GM18909 (cell line): Measurements from ENCODE around the gene CCDC69.
"Not testable (repeated sequence)": the region's sequence is repeated elsewhere in the genome, so short reads cannot be mapped to it uniquely, and the experiment has no call there.

Experiments used
- ATAC-seq: cut with Tn5 transposase; IDR thresholded peaks from one replicate; pipeline ENCODE4 v1.9.1; 2021; ENCODE audit warnings: mild to moderate bottlenecking; ENCODE audit not compliant: unreplicated experiment, poor library complexity

Gene CCDC69

DNA sequence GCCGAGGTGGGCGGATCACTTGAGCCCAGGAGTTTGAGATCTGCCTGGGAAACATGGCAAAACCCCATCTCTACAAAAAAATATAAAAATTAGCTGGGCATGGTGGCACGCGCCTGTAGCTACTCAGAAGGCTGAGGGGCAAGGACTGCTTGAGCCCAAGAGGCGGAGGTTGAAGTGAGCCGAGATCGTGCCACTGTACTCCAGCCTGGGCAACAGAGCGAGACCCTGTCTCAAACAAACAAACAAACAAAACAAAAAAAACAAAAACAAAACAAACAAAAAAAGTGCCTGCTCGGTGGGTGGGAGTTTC, 26.6 kb downstream of the CCDC69 start:
- not testable (repeated sequence) for ATAC-seq

DNA sequence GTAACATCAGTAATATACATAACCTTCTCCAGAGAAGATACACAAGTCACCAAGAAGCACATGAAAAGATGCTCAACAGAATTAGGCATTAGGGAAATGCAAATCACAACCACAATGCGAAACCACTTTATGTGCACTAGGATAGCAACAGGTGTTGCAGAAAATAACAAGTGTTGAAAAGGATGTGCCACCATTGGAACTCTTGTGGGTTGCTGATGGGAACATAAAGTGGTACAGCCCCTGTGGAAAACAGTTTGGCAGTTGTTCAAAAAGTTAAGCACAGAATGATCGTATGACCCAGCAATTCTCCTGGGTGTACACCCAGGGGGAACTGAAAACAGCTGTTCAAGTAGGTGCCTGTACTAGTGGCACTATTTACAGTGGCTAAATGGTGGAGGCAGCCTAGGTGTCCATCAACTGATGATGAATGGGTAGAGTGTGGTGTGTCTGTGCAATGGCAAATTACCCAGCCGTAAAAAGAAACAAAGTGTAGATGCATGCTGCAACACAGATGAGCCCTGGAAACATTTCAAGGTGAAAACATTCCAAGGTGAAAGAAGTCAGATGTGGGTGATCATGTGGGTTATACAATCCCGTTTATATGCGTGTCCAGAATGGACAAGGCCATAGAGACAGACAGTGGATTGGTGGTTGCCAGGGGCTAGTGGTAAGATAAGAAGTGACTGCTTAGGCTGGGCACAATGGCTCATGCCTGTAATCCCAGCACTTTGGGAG, 27.2 kb downstream of the CCDC69 start:
- peak; percentile 95 for ATAC-seq

DNA sequence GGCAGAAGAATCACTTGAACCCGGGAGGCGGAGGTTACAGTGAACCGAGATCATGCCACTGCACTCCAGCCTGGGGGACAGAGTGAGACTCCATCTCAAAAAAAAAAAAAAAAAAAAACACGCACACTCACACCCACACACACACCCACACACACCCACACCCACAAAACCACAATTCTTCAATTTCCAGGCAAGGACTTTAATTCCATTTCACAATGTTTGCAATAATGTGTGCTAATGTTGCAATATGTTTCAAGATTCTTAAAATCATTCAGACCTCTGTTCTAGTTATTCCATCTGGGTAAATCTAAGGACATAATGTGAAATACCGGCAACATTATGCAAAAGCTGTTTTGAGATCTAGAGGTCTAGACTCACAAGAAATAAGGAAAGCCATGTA, 28.3 kb downstream of the CCDC69 start:
- no peak for ATAC-seq

GRCh38 chr5:151192626-151193025, 31.3 kb downstream of the CCDC69 start:
- no peak for ATAC-seq

DNA sequence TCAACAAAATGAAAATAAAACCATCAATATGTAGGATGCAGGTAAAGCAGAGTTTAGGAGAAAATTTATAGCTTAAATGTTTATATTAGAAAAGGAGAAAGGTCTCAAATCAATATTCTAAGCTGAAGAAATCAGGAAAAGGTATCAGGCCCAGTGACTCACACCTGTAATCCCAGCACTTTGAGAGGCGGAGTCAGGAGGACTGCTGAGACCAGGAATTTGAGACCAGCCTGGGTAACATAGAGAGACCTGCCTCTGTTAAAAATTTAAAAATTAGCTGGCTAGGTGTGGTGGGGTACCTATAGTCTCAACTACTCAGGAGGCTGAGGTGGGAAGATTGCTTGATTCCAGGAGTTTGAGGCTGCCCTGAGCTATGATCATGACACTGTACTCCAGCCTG, 32.2 kb downstream of the CCDC69 start:
- no peak for ATAC-seq

GRCh38 chr5:151189151-151189550, 34.7 kb downstream of the CCDC69 start:
- no peak for ATAC-seq

DNA sequence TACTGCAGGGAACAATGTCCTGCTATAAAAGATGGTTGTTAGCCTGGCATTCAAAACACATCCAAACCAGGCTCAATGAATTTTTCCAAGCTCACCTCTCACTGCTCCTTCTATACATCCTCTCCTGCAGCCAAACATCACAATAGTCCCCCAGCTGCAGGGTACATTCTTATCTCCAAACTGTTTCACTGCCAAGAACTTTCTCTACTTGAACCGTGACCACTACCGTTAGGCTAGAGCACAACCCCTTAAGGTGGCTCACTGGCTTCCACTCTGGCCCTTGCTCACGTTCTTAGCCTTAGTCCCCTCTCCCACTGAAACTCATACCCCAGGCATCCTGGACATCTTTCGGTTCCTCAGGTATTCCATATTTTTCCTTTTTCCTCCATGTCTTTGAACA, 37.4 kb downstream of the CCDC69 start:
- no peak for ATAC-seq

- ATAC-seq: no peak
Measured at GRCh38 chr5:151186052-151186451, 37.8 kb downstream of the CCDC69 start.

DNA sequence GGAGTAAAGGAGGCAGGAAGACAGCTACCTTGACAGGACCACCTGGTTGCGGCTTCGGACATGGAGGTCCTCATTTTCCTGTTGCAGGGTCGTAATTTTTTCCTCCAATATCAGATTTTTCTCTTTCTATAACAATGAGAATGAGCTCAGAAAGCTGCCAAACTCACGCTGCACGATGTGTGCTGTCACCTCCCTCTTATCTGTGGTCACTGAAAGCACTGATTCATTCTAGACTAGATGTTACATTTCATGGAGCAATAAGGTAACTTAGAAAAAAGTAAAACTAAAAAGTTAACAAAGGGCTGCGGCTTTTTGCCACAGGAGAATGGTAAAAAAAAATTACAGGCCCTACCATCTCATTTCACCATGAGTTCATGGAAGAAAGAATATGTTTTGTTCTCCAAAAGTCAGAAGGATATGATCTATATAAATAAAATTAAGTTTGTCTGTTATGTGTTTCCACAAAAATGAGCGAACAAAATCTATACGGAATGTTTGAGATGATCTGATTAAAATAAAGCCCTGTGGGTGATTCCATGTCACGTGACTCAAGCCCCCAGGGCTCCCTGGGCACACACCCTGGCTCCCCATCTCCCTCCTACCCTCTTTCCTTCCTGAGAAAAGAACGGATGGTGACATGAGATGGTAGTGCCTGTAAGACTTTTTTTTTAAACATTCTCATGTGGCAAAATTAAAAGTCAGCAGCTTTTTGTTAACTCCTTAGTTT, 39.4 kb downstream of the CCDC69 start:
- ATAC-seq: no peak

GRCh38 chr5:151183456-151184245, 40.2 kb downstream of the CCDC69 start:
- ATAC-seq: no peak

GRCh38 chr5:151182976-151183375, 40.9 kb downstream of the CCDC69 start:
- ATAC-seq: no peak

DNA sequence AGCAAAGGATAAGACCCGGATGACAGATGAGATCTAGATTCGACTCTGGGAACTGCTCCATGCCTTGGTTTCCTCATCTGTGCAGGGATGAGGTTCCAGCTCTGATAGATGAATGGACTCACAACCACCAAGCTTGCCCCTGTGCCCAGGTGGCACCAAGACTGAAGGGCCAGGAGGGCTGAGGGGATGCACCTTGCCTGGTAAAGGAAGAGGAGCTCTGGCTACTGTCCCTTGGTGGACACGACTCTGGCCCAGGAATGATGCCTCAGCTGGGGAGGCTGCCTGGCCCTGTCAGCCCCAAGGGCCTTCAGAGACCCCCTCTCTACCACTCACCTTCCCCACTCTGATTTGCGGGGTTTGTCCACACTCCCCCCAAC, 41.4 kb downstream of the CCDC69 start:
- no peak for ATAC-seq

DNA sequence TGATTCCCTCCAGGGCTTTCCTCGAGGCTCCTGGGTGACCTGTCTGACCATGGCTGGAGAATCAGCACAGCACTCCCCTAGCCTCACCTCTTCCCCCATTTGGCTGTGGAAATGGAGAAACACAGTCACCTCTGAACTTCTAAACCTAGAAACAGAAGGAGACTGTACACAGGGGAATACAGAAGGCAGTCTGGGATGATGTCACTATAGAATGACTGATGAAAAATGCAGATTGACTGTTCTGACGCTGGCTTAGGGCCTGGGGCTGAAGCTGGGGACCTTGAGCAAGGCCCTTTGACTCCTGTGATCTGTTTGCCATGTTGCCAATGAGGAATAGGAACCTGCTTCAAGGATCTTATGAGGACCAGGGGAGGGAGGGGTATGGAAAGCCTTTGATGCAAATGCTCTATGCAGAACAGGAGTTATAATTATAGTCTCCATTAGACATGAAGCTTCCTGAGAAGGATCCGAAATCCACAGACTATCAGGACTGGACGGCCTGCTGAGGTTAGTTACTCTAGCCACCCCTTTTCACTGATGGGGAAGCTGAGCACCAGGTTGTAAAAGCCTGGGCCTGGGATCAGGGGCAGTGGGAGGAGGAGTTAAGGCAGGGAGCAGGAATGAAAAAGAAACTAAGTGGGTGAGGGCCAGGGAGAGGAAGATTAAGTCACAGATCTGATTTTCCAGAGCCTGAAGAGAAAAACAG, 41.9 kb downstream of the CCDC69 start:
- ATAC-seq: no peak

DNA sequence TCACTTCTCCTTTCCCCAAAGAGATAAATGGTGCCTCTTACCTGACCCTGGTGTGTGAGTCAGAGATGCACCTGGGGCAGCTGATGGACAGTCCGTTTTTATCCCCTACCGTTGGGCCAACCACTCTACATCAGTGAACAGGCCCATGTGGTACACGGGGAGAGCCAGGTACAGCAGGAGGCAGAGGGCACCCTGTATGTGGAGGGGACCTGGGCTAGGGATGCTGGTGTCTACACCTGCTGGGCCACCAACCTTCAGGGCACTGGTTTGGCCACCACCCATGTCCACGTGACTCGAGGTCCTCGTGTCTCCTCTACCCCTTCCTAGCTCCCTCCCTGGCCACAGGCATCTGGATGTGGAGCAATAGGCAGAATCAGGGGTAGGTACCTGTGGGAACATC, 43.6 kb downstream of the CCDC69 start:
- ATAC-seq: no peak

- no peak for ATAC-seq
Measured at GRCh38 chr5:151179489-151179840, 44.4 kb downstream of the CCDC69 start.

GRCh38 chr5:151178777-151179488, 45.0 kb downstream of the CCDC69 start:
- no peak for ATAC-seq

- ATAC-seq: no peak
Measured at GRCh38 chr5:151178372-151178771, 45.5 kb downstream of the CCDC69 start.

GRCh38 chr5:151176268-151176667, 47.6 kb downstream of the CCDC69 start:
- not testable (repeated sequence) for ATAC-seq

DNA sequence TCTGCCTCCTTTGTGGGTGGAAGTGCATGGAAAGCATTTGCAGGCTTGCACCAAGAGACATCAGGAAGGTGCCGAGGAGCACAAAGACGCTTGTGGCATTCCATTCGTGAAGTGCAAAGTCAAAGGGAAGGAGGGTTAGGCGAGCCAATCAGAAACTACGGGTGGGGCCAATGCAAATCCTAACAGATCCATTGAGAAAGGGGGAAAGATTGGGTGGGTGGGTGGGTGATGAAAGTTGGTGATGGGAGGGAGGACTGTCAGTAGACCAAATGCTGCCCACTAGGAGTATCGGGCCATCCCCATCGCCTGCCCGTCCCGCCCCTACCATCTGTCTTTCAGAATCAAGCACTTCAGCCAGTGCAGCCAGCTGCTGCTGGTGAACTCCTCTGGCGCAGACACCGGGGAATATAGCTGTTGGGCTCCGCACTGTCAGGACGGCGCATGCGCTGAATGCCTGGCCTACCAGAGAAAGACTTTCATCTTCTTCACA, 49.2 kb downstream of the CCDC69 start:
- ATAC-seq: no peak
